Activated naive CD8-positive, alpha-beta T cell (primary cell): ENCODE data around the gene KIF1A.

Source experiments
- H3K27ac Mint-ChIP-seq: one replicate; pipeline ENCODE4 v1.8.0; 2021; ENCODE audit warnings: mixed read lengths
- H3K27me3 Mint-ChIP-seq: one replicate; pipeline ENCODE4 v1.8.0; 2021; ENCODE audit warnings: mixed read lengths
- H3K36me3 Mint-ChIP-seq: one replicate; pipeline ENCODE4 v1.8.0; 2021; ENCODE audit warnings: mixed read lengths
- H3K4me1 Mint-ChIP-seq: one replicate; pipeline ENCODE4 v1.8.0; 2021; ENCODE audit warnings: low read depth, mixed read lengths
- H3K4me3 Mint-ChIP-seq: one replicate; pipeline ENCODE4 v1.8.0; 2021; ENCODE audit warnings: mild to moderate bottlenecking, mixed read lengths
- H3K9me3 Mint-ChIP-seq: one replicate; pipeline ENCODE4 v1.8.0; 2021; ENCODE audit warnings: low read depth, mixed read lengths

Gene KIF1A

GRCh38 chr2:240806006-240806405 lies 14.0 kb downstream of the KIF1A start:
- H3K4me1 Mint-ChIP-seq: no peaks in the 10 kb centered on the region
- H3K4me3 Mint-ChIP-seq: no peak overlapping the region
- peaks cover 7% of the 10 kb centered on the region for H3K27me3 Mint-ChIP-seq
- no peak overlapping the region for H3K27ac Mint-ChIP-seq
- H3K36me3 Mint-ChIP-seq: peaks cover 4% of the 10 kb centered on the region
- H3K9me3 Mint-ChIP-seq: no peaks in the 10 kb centered on the region

- Mint-ChIP-seq H3K27ac (no peak overlapping the region), H3K36me3 (peaks cover 4% of the 10 kb centered on the region), H3K9me3 (no peaks in the 10 kb centered on the region), H3K27me3 (peaks cover 10% of the 10 kb centered on the region), H3K4me3 (no peak overlapping the region), H3K4me1 (no peaks in the 10 kb centered on the region)
These were observed 16.8 kb downstream of the KIF1A start for GRCh38 chr2:240803191-240803590.

- no peak overlapping the region for H3K4me3 Mint-ChIP-seq
- H3K36me3 Mint-ChIP-seq: no peaks in the 10 kb centered on the region
- no peaks in the 10 kb centered on the region for H3K4me1 Mint-ChIP-seq
- no peaks in the 10 kb centered on the region for H3K9me3 Mint-ChIP-seq
- H3K27me3 Mint-ChIP-seq: peaks cover 11% of the 10 kb centered on the region
- H3K27ac Mint-ChIP-seq: no peak overlapping the region
These were observed 20.8 kb downstream of the KIF1A start for GRCh38 chr2:240799033-240799820.

GRCh38 chr2:240798327-240798905 lies 21.6 kb downstream of the KIF1A start:
- Mint-ChIP-seq H3K4me3 (no peak overlapping the region), H3K36me3 (no peaks in the 10 kb centered on the region), H3K4me1 (no peaks in the 10 kb centered on the region), H3K27me3 (peaks cover 9% of the 10 kb centered on the region), H3K9me3 (no peaks in the 10 kb centered on the region), H3K27ac (no peak overlapping the region)

GRCh38 chr2:240797914-240798313 lies 22.1 kb downstream of the KIF1A start:
- H3K4me3 Mint-ChIP-seq: no peak overlapping the region
- peaks cover 9% of the 10 kb centered on the region for H3K27me3 Mint-ChIP-seq
- no peaks in the 10 kb centered on the region for H3K4me1 Mint-ChIP-seq
- H3K36me3 Mint-ChIP-seq: no peaks in the 10 kb centered on the region
- no peaks in the 10 kb centered on the region for H3K9me3 Mint-ChIP-seq
- H3K27ac Mint-ChIP-seq: no peak overlapping the region

GRCh38 chr2:240797500-240797895 lies 22.5 kb downstream of the KIF1A start:
- no peaks in the 10 kb centered on the region for H3K36me3 Mint-ChIP-seq
- no peak overlapping the region for H3K4me3 Mint-ChIP-seq
- H3K4me1 Mint-ChIP-seq: no peaks in the 10 kb centered on the region
- no peaks in the 10 kb centered on the region for H3K9me3 Mint-ChIP-seq
- peaks cover 9% of the 10 kb centered on the region for H3K27me3 Mint-ChIP-seq
- no peak overlapping the region for H3K27ac Mint-ChIP-seq

- peaks cover 9% of the 10 kb centered on the region for H3K27me3 Mint-ChIP-seq
- H3K36me3 Mint-ChIP-seq: no peaks in the 10 kb centered on the region
- H3K27ac Mint-ChIP-seq: no peak overlapping the region
- no peaks in the 10 kb centered on the region for H3K9me3 Mint-ChIP-seq
- H3K4me3 Mint-ChIP-seq: no peak overlapping the region
- H3K4me1 Mint-ChIP-seq: no peaks in the 10 kb centered on the region
These were observed 23.2 kb downstream of the KIF1A start for GRCh38 chr2:240796543-240797499.

- no peaks in the 10 kb centered on the region for H3K36me3 Mint-ChIP-seq
- H3K4me1 Mint-ChIP-seq: no peaks in the 10 kb centered on the region
- H3K27me3 Mint-ChIP-seq: peaks cover 9% of the 10 kb centered on the region
- no peak overlapping the region for H3K4me3 Mint-ChIP-seq
- no peak overlapping the region for H3K27ac Mint-ChIP-seq
- H3K9me3 Mint-ChIP-seq: no peaks in the 10 kb centered on the region
These were observed 24.0 kb downstream of the KIF1A start for GRCh38 chr2:240795916-240796510.

- Mint-ChIP-seq H3K27ac (no peak overlapping the region), H3K27me3 (peaks cover 9% of the 10 kb centered on the region), H3K9me3 (no peaks in the 10 kb centered on the region), H3K36me3 (no peaks in the 10 kb centered on the region), H3K4me1 (no peaks in the 10 kb centered on the region), H3K4me3 (no peak overlapping the region)
These were observed 24.6 kb downstream of the KIF1A start for GRCh38 chr2:240795454-240795853.

- no peak overlapping the region for H3K4me3 Mint-ChIP-seq
- H3K4me1 Mint-ChIP-seq: no peaks in the 10 kb centered on the region
- no peak overlapping the region for H3K27ac Mint-ChIP-seq
- H3K27me3 Mint-ChIP-seq: peaks cover 7% of the 10 kb centered on the region
- H3K9me3 Mint-ChIP-seq: no peaks in the 10 kb centered on the region
- no peaks in the 10 kb centered on the region for H3K36me3 Mint-ChIP-seq
These were observed 25.8 kb downstream of the KIF1A start for GRCh38 chr2:240794178-240794721.

- Mint-ChIP-seq H3K27me3 (peaks cover 7% of the 10 kb centered on the region), H3K9me3 (no peaks in the 10 kb centered on the region), H3K36me3 (no peaks in the 10 kb centered on the region), H3K4me3 (no peak overlapping the region), H3K27ac (no peak overlapping the region), H3K4me1 (no peaks in the 10 kb centered on the region)
These were observed 26.5 kb downstream of the KIF1A start for GRCh38 chr2:240793313-240794177.

- no peak overlapping the region for H3K4me3 Mint-ChIP-seq
- H3K27ac Mint-ChIP-seq: no peak overlapping the region
- peaks cover 4% of the 10 kb centered on the region for H3K27me3 Mint-ChIP-seq
- no peaks in the 10 kb centered on the region for H3K4me1 Mint-ChIP-seq
- H3K36me3 Mint-ChIP-seq: no peaks in the 10 kb centered on the region
- H3K9me3 Mint-ChIP-seq: no peaks in the 10 kb centered on the region
These were observed 27.2 kb downstream of the KIF1A start for GRCh38 chr2:240792629-240793312.

GRCh38 chr2:240791821-240792628 lies 28.0 kb downstream of the KIF1A start:
- H3K4me3 Mint-ChIP-seq: no peak overlapping the region
- no peaks in the 10 kb centered on the region for H3K4me1 Mint-ChIP-seq
- H3K27ac Mint-ChIP-seq: no peak overlapping the region
- H3K36me3 Mint-ChIP-seq: no peaks in the 10 kb centered on the region
- peaks cover 4% of the 10 kb centered on the region for H3K27me3 Mint-ChIP-seq
- no peaks in the 10 kb centered on the region for H3K9me3 Mint-ChIP-seq
